Transverse colon (tissue), 4 donors: Measurements from ENCODE around the gene IL7R. TPM values are rescaled to one million over a fixed set of nuclear protein-coding genes. Genes with fewer than 3 reads are reported as not detected.

Experiments
- DNase-seq: peaks from one replicate; pipeline ENCODE4 v3.0.0-alpha.2; 2019
- H3K27ac ChIP-seq, 4 donors: fragments of 200-600 bp; sonication (generic); 2 replicates each; pipeline ENCODE4 v1.5.1; 2016 to 2018; ENCODE audit warnings: inconsistent platforms in 4 of 4
- H3K27me3 ChIP-seq: fragments of 200-600 bp; sonication (generic); 2 replicates; pipeline ENCODE4 v1.5.1; 2017; ENCODE audit warnings: inconsistent platforms
- H3K36me3 ChIP-seq, 4 donors: fragments of 200-600 bp; sonication (generic); 2 replicates each; pipeline ENCODE4 v1.5.1; 2017 to 2019; ENCODE audit warnings: inconsistent platforms in 4 of 4
- H3K4me1 ChIP-seq, 4 donors: fragments of 200-600 bp; sonication (generic); 2 replicates each; pipeline ENCODE4 v1.5.1; 2017 to 2020; ENCODE audit warnings: inconsistent platforms in 4 of 4
- H3K4me3 ChIP-seq, 4 donors: fragments of 200-600 bp; sonication (generic); 1 replicate in 1 of 4; 2 replicates in 3 of 4; pipeline versions ENCODE4 v1.5.1 to v1.6.1; 2017 to 2019; ENCODE audit warnings: inconsistent platforms in 4 of 4
- H3K9me3 ChIP-seq, 2 donors: fragments of 200-600 bp; sonication (generic); 2 replicates each; pipeline ENCODE4 v1.5.1; 2017 to 2019; ENCODE audit warnings: inconsistent platforms in 2 of 2
- CTCF ChIP-seq, 5 experiments: fragments of 200-600 bp in 3 of 5; fragments of 450-650 bp in 2 of 5; sonication (generic) in 3 of 5; IDR thresholded peaks; 1 replicate in 2 of 5; 2 replicates in 3 of 5; pipeline ENCODE4 v1.5.1; 2016 to 2017; ENCODE audit warnings: antibody characterized with exemption in 5 of 5, inconsistent platforms in 3 of 5, mild to moderate bottlenecking in 2 of 5, moderate library complexity in 1 of 5
- EP300 ChIP-seq: sonication (generic); formaldehyde crosslinking; IDR thresholded peaks from one replicate; pipeline ENCODE4 v1.6.1; 2017; ENCODE audit warnings: antibody characterized with exemption, low read depth
- POLR2A ChIP-seq: fragments of 450-650 bp; IDR thresholded peaks from one replicate; pipeline ENCODE4 v1.6.1; 2016; ENCODE audit warnings: antibody characterized with exemption, mild to moderate bottlenecking, moderate library complexity
- POLR2AphosphoS5 ChIP-seq, 3 donors: sonication (generic); formaldehyde crosslinking; IDR thresholded peaks; one replicate each; pipeline ENCODE4 v1.6.1; 2016; ENCODE audit warnings: antibody characterized with exemption in 3 of 3
- WGBS, 2 donors: methylation state at CpG; one replicate each; pipeline ENCODE4 v1.1.5; 2018; ENCODE audit warnings: low coverage in 1 of 2; 5-methylcytosine and 5-hydroxymethylcytosine counted together
- in situ Hi-C, 4 donors: fragments of 200-750 bp; cut with MboI; loops; one replicate each; pipeline versions ENCODE4 v1.15.0 to v1.15.1; 2017; ENCODE audit warnings: low sequenced_read_pairs in 3 of 4, low pct_ligation_motif_present in 1 of 4, low pct_unique_long_range_greater_than_20kb in 1 of 4
- intact Hi-C: fragments of 100-400 bp; cut with DNase I; formaldehyde crosslinking; loops from one replicate; pipeline ENCODE4 v1.15.1; 2023; ENCODE audit warnings: low total_unique reads
- total RNA-seq, 4 donors: library from RNA; depleted of rRNA; stranded (reverse); fragments of >200 nt; gene quantifications; one replicate each; pipeline ENCODE4 v1.1.0, GENCODE V29; 2016

The IL7R gene
- total RNA-seq, 4 donors from 2014 or later: 3.2 to 54.8 (median 17.9) TPM

- Histone ChIP-seq H3K4me3 (peak overlapping the region in 1 of 4 donors; percentile 4), H3K27ac (no peak overlapping the region)
These were observed 6.5 kb downstream of the IL7R start for GRCh38 chr5:35863159-35863558.

GRCh38 chr5:35867998-35868397 is 11.3 kb downstream of the IL7R start:
- Histone ChIP-seq H3K36me3 (no peaks in the 10 kb centered on the region), H3K4me3 (no peak overlapping the region), H3K9me3 (no peaks in the 10 kb centered on the region), H3K4me1 (no peaks in the 10 kb centered on the region), H3K27ac (no peak overlapping the region), H3K27me3 (no peaks in the 10 kb centered on the region)
- in situ Hi-C loops: no loop called here
- 78 to 90% methylated on average over 4 of the region's 4 CpGs for WGBS, 2 donors
- no peak for TF ChIP-seq CTCF (IDR thresholded peaks at IDR 0.05)
- no peak for TF ChIP-seq POLR2AphosphoS5 (IDR thresholded peaks at IDR 0.05)
- TF ChIP-seq POLR2A: no peak
- TF ChIP-seq EP300: no peak
- intact Hi-C loops: no loop called here
- no peak for DNase-seq

More at GRCh38 chr5:35863159-35863558, 6.5 kb downstream of the IL7R start:
- TF ChIP-seq POLR2A: no peak
- no peak for TF ChIP-seq EP300
- TF ChIP-seq CTCF (IDR thresholded peaks at IDR 0.05): no peak
- TF ChIP-seq POLR2AphosphoS5 (IDR thresholded peaks at IDR 0.05): no peak
- Histone ChIP-seq H3K36me3 (no peaks in the 10 kb centered on the region), H3K9me3 (no peaks in the 10 kb centered on the region), H3K27me3 (no peaks in the 10 kb centered on the region), H3K4me1 (no peaks in the 10 kb centered on the region)
- in situ Hi-C loops (no loop called here), intact Hi-C loops (no loop called here)
- 0 to 66% methylated on average over 1 to 3 of the region's 3 CpGs for WGBS, 2 donors
- no peak for DNase-seq

GRCh38 chr5:35869685-35870277 is 13.1 kb downstream of the IL7R start:
- intact Hi-C loops: no loop called here
- in situ Hi-C loops: no loop called here
- TF ChIP-seq POLR2A (no peak), EP300 (no peak), CTCF (IDR thresholded peaks at IDR 0.05) (no peak), POLR2AphosphoS5 (IDR thresholded peaks at IDR 0.05) (no peak)
- Histone ChIP-seq H3K36me3 (no peaks in the 10 kb centered on the region), H3K4me3 (no peak overlapping the region), H3K9me3 (no peaks in the 10 kb centered on the region), H3K4me1 (no peaks in the 10 kb centered on the region), H3K27me3 (no peaks in the 10 kb centered on the region), H3K27ac (no peak overlapping the region)
- WGBS, 2 donors: 72 to 74% methylated on average over 2 to 5 of the region's 5 CpGs
- no peak for DNase-seq

- WGBS, 2 donors: 93% methylated on average over 4 of the region's 4 CpGs; no CpG with 5 or more reads in 1 of the 2 donors
- TF ChIP-seq CTCF (IDR thresholded peaks at IDR 0.05): no peak
- TF ChIP-seq POLR2AphosphoS5 (IDR thresholded peaks at IDR 0.05): no peak
- no peak for TF ChIP-seq EP300
- TF ChIP-seq POLR2A: no peak
- no peak overlapping the region for H3K27ac ChIP-seq
- no peaks in the 10 kb centered on the region for H3K36me3 ChIP-seq
- H3K4me1 ChIP-seq: no peaks in the 10 kb centered on the region
- DNase-seq: no peak
- in situ Hi-C loops (no loop called here), intact Hi-C loops (no loop called here)
- H3K27me3 ChIP-seq: no peaks in the 10 kb centered on the region
- H3K4me3 ChIP-seq: no peak overlapping the region
- no peaks in the 10 kb centered on the region for H3K9me3 ChIP-seq
These were observed 13.9 kb downstream of the IL7R start for GRCh38 chr5:35870605-35871004.
